ENCODE results near the gene PDCD4. TPM values are rescaled to one million over a fixed set of nuclear protein-coding genes. Genes with fewer than 3 reads are reported as not detected.
"Not testable (repeated sequence)": the region's sequence is repeated elsewhere in the genome, so short reads cannot be mapped to it uniquely, and the experiment has no call there.

Gene PDCD4
- polyA plus RNA-seq, 1 donor = 168 TPM

DNA sequence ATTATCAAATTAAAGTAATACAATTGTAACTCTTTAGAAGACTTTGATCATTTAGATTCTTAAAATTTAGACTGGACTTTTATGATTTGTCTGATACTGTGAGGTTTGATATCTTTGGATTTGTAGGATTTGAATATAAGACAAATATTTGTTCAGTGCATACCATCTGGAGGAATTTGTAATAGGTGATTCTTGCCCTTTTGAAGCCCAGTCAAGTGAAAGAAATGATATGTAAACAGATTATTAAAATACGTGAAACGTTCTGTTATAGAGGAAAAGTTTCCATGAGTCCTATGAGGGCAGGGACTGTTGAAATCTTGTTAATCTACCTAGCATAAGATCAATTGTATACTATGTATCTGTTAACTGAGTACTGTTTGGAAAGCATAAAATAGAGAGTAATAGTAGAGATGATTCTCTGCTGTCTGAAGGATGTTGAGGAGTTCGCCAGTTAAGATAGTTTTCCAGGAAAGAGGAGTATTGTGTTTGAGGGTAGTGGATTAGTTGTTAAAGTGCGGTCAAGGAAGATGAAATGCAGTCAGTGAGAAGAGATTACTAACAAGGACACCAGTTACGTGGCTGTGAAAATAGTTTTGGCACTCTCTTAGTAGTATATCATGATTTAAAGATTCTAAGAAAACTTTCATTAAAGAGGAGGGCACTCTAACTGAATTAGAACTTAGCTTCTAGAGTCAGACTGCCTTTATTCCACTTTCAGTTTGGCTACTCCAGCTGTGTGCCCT lies 14.4 kb downstream of the PDCD4 start:
- DNase-seq = no peak

GRCh38 chr10:110887560-110887959 lies 15.8 kb downstream of the PDCD4 start:
- DNase-seq = no peak

- no peak for DNase-seq
Measured at GRCh38 chr10:110892602-110893288, 21.0 kb downstream of the PDCD4 start.

GRCh38 chr10:110893559-110894179 lies 21.9 kb downstream of the PDCD4 start:
- DNase-seq = no peak

- DNase-seq = no peak
Measured at GRCh38 chr10:110897184-110897583, 25.5 kb downstream of the PDCD4 start.

DNA sequence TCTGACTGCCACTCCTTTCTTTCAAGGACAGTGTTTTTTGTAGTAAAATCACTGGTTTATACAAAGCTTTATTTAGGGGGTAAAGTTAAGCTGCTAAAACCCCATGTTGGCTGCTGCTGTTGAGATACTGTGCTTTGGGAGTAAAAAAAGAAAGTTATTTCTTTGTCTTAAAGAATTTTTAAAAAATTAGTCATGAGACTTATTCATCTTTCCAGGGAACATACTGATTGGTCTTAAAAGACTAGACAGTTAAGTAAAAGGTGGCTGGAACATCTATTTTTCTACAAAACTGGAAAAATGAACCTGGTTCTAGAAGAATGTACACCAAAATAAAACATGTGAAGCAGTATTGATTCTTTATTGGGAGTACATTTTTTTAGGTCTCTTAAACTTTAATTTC lies 26.7 kb downstream of the PDCD4 start:
- no peak for DNase-seq

DNA sequence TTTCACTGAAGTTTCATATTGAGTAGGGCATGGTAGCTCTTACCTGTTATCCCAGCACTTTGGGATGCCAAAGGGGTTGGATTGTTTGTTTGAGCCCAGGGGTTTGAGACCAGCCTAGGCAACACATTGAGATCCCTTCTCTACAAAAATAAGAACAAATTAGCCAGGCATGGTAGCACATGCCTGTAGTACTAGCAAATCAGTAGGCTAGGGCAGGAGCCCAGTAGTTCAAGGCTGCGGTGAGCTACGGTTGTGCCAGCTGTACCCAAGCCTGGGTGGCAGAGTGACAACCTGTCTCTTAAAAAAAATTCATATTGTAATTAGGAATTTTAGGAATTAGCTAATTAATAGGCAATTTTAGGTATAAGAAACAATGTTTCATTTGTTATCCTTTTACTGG lies 29.3 kb downstream of the PDCD4 start:
- no peak for DNase-seq

DNA sequence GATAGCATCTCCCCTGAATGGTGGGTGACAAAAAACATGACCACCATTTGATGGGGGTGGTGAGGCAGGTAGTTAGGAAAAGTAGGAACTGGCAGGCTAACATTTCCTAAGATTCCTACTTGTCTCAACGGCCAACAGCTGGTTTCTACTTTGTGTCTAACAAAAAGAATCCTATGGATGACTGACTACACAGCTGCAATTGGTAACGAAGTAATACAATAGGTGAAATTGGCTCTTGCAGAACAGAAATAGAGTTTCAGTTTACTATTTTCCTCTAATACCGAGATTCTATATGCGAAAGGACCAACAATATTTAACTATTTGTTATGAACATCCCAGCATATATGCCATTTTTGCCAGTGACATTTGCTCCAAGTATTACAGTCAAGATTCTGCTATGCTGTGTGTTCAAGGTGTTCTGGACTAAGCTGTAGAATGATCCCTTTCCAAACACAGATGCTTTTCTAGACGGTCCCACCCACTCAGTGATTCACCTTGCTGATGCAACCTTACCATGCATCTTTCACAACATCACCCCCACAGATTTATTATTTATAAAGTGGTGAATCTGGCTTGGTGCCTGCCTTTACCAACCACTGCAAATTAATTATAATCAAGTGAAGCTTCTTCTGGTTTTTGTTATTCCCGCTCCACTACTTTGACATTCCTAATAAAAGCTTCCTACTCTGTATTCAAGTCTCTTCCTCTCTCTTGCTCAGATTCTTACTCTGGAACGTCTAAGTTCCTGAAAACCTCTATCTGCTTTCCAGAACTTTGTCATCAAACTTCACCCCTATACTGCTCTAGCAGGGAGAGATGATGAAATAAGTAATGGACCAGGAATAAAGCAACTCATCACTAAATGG lies 30.5 kb downstream of the PDCD4 start:
- no peak for DNase-seq

DNA sequence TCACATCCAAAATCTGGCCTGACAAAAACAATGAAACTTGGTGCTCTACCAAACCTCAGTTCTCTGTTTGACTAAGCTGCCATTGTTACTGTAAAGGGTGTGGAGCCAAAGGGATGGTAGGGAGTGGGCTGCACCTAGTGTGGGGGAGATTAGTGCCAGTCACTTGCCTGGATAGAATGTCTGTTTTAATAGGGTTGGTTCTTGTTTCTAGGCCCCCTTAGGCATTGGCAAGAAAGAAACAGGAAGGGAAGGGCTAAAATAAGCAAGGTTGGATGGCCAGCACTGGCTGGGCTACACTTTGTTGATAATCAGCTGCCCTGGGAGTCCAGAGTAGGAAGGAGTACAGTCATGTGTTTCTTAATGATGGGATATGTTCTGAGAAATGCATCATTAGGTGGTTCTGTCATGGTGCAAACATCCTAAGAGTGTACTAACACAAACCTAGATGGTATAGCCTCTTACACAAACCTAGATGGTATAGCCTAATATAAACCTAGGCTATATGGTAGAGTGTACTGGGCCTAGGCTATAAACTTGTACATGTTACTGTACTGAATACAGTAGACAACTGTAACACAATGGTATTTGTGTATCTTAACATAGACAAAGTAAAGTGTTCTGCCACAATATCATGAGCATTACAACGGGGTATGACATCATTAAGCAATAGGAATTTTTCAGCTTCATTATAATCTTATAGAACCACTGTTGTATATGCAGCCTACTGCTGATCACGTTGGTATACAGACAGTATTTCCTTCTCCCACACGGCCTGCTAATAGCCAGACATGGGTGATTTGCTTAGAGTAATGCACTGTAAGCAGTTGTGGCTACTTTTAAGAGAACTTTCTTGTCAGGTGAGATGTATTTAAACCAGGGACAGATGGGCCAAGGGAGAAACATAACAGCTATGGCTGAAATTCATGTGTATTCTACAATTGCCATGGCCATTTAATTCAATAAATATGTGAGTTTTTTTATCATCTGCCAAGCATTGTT lies 31.9 kb downstream of the PDCD4 start:
- DNase-seq = no peak

DNA sequence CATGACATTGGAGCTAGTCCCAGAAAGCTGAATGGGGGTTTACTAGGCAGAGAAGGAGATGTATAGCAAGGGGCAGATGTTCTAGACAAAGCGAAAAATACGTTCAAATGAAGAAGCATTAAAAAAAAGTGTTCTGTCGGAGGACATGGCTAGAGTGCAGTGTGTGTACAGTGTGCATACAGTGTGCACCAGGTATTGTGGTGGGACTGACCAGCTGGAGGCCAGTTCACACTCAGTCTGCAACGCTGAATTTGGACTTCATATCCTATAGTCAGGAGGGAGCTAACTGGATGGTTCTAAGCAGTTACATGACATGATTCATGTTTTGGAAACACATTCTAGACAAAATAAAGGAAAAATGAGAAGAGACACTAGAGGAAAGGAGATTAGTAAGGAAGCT lies 38.4 kb downstream of the PDCD4 start:
- DNase-seq = no peak

DNA sequence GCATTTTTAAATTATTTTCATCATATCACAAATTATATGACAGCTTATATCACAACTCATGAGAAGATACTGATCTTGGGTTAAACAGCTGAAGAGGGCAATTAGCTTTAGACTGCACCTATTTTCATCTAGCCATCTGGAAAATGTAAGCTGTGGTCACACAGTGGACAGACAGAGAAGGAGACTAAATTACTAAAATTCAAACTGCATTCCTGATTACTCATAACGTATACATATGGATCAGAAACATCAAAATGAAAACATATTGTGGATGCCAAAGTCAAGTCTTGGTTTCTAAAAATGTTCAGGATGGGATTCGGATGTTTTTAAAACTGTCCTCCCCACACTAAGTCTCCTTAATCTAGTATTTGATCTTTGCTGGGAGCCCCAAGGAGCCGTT lies 40.6 kb downstream of the PDCD4 start:
- no peak for DNase-seq

DNA sequence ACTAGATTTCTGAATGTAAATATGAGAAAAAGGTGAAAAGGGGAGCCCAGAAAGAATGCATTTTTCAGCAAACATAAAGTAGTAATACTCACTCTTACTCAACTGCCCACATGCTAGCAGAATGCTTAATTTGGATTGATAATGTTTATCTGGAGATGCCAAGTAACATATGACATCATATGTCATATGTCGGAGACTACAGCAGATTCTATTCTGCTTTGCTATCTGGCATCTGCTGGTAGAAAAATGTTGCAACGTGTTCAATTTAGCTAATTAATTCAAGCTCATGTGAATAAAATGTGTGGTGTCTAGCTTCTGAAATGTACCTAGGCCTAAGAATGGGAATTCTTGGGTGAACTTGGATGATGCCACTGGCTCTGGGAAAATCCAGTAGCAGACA lies 42.7 kb downstream of the PDCD4 start:
- DNase-seq = no peak

DNA sequence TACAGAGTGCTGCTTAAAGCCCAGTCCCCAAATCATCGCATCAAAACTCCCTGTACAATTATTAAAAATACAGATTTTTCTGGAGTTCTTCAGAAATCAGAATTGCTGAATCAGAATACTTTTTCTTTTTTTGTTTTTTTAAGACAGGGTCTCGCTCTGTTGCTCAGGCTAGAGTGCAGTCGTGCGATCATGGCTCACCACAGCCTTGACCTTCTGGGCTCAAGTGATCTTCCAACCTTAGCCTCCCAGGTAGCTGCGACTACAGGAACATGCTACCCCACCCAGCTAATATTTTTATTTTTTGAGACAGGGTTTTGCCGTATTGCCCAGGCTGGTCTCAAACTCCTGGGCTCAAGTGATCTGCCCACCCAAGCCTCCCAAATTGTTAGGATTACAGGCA lies 43.3 kb downstream of the PDCD4 start:
- no peak for DNase-seq

DNA sequence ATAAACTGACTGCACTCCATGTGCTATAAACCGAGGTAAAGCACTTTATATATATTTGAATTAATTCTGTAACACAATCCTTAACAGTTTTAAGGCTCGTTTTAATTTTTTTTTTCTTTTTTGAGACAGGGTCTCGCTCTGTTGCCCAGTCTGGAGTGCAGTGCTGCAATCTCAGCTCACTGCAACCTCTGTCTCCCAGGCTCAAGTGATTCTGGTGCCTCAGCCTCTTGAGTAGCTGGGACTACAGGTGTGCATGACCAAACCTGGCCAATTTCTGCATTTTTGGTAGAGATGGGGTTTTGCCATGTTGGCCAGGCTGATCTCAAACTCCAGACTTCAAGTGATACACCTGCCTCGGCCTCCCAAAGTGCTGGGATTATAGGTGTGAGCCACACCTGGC lies 43.9 kb downstream of the PDCD4 start:
- not testable (repeated sequence) for DNase-seq

GRCh38 chr10:110916554-110917346 lies 45.0 kb downstream of the PDCD4 start:
- no peak for DNase-seq

DNA sequence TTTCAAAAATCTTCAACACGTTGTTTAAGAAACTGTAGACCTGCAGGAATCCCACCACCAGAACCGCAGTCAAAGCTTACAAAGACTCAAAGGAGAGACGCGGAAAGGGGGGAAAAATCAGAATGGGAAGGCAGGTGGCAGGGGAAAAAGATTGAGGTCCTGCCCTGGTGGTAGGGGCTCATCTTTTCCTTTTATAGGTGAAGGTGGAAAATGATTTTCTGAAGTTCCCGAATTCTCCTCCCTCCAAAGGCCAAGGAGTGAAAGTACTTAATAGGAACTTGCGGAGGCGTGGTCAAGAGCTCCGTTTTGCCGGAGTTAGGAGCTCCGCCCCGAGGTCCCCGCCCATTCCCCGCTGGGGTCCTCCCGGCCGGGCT lies 46.5 kb downstream of the PDCD4 start:
- DNase-seq = peak; percentile 94

DNA sequence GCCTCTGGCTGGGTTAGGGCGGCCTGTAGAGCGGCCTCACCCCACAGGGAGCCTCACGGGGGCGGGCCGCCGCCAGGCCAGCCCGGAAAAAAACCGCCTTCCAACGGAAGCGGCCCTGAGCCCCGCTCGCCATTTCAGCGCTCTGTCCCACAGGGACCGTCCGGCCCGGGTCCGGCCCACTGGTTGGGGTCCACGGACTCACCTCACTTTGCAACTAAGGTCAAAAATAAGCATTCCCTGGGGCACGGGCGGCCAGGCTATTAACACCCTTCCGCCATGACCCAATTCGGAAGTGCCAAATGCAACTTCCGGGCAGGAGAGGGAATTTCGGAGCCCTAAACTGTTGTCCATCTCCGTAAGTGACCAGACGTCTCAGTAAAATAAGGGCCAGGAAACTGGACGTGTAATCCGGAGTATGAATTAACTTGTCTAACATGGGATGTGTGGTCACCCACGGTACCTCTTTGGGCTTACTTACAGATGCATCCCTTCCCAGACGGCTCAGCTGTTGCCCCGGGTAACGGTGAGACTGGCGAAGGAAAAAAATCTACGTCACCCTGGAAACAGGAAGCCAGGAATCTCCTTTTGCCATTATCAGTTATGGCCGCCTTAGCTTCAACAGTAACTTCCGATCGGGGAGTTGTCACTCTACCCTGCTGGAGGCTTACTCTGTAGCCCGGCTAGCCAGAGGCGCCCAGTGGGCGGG lies 47.1 kb downstream of the PDCD4 start, which contains the start of gene BBIP1:
Gene BBIP1, minus strand, starts transcription at position 538 of the 706 bp plus-strand sequence. CDS start 1,023 bp downstream, outside the sequence.
- peak; percentile 99 for DNase-seq

GRCh38 chr10:110919349-110919931 lies 47.7 kb downstream of the PDCD4 start, which contains the start of gene SHOC2:
Gene SHOC2, plus strand, starts transcription at chr10:110919604. Its CDS starts 44,755 bp downstream, at chr10:110964359.
- no peak for DNase-seq
